ENCODE data around the gene MYOM1. TPM values are rescaled to one million over a fixed set of nuclear protein-coding genes. Genes with fewer than 3 reads are reported as not detected.

MYOM1 gene
- total RNA-seq, 1 experiment from 2014 or later = 0.92 TPM

- CTCF ChIA-PET = interaction anchor here (0.7 to 0.9 kb wide), 2 partner anchors 96 to 335 kb away, joined by 3 to 4 read pairs; no protein-coding TSS in a partner anchor
- POLR2A ChIA-PET = interaction anchor here (0.5 to 0.7 kb wide), 5 partner anchors 15 to 444 kb away, joined by 3 to 4 read pairs (median 4); no protein-coding TSS in a partner anchor
- H3K4me1 ChIP-seq (ENCODE audit: control insufficient read depth, insufficient read depth, low read length) = peaks cover 41% of the 10 kb centered on the region
- TF ChIP-seq, protein P1, sequence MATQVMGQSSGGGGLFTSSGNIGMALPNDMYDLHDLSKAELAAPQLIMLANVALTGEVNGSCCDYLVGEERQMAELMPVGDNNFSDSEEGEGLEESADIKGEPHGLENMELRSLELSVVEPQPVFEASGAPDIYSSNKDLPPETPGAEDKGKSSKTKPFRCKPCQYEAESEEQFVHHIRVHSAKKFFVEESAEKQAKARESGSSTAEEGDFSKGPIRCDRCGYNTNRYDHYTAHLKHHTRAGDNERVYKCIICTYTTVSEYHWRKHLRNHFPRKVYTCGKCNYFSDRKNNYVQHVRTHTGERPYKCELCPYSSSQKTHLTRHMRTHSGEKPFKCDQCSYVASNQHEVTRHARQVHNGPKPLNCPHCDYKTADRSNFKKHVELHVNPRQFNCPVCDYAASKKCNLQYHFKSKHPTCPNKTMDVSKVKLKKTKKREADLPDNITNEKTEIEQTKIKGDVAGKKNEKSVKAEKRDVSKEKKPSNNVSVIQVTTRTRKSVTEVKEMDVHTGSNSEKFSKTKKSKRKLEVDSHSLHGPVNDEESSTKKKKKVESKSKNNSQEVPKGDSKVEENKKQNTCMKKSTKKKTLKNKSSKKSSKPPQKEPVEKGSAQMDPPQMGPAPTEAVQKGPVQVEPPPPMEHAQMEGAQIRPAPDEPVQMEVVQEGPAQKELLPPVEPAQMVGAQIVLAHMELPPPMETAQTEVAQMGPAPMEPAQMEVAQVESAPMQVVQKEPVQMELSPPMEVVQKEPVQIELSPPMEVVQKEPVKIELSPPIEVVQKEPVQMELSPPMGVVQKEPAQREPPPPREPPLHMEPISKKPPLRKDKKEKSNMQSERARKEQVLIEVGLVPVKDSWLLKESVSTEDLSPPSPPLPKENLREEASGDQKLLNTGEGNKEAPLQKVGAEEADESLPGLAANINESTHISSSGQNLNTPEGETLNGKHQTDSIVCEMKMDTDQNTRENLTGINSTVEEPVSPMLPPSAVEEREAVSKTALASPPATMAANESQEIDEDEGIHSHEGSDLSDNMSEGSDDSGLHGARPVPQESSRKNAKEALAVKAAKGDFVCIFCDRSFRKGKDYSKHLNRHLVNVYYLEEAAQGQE (IDR thresholded peaks at IDR 0.05; ENCODE audit: insufficient read depth in 1 of 2, low read depth in 2 of 2, low read length in 1 of 2) = no peak
- TF ChIP-seq SIN3A (IDR thresholded peaks at IDR 0.05; ENCODE audit: borderline replicate concordance, insufficient read depth, low read depth, low read length) (0 out of 2 replicates have a peak, but pooled peaks have one; percentile 66), POLR2AphosphoS5 (IDR thresholded peaks at IDR 0.05; ENCODE audit: low read depth, low read length) (peak; percentile 50; the same call in 1 of the 2 replicates), CTCF (IDR thresholded peaks at IDR 0.05) (no peak)
- H3K27me3 ChIP-seq (ENCODE audit: control insufficient read depth, insufficient read depth, low read length) = no peaks in the 10 kb centered on the region
- H3K27ac ChIP-seq (ENCODE audit: low read length) = peak overlapping the region; percentile 100
- ATAC-seq (no peak), DNase-seq (ENCODE audit: low read depth, low spot score) (no peak)
- H3K4me3 ChIP-seq (ENCODE audit: low read depth in 2 of 2, low read length in 2 of 2) = peak overlapping the region; percentile 98 to 99
- in situ Hi-C loops (cut with HindIII; ENCODE audit: low pct_unique_long_range_greater_than_20kb, low sequenced_read_pairs) (no loop called here), intact Hi-C loops (cut with micrococcal nuclease; ENCODE audit: unreplicated experiment) (loop anchor here (5.0 kb wide), 2 partner anchors 97 to 237 kb away; partner anchors contain the start of gene LPIN2)
- no peaks in the 10 kb centered on the region for H3K9me3 ChIP-seq (ENCODE audit: control insufficient read depth, insufficient read depth, low read depth, low read length)
- H3K36me3 ChIP-seq (ENCODE audit: control insufficient read depth, insufficient read depth, low read length) = peaks cover 33% of the 10 kb centered on the region
- TSS peak; percentile 88 for BruUV-seq (replicated peaks)
Measured at GRCh38 chr18:3248658-3249359, 29.0 kb upstream of the MYOM1 start.

DNA sequence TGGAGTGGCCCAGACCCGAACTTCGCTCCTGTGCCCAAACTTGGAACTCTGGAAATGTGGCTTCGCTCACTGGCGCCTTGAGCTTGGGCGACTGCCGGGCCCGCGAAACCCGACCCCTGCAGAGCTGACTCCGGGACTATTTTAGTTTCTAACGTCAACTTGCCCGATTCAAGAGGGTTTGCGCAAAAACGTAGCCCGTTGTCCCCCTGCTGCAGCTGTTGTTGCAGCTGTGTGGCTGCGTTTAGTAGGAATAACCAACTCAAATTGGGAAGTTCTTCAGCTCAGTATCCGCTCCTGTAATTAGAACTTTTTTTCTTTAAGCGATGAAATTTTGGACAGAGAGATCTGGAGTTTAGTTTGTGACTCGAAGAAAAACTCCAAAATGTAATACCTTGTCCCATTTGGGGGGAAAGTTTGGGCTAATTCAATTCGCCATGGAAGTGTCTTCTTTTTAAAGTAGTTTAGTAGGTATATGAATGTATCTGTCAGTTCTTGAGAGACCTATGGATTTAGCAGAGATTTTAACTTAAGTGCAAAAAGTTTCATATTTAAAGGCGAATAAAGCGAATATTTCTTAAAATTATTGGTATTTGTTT is 28.4 kb upstream of the MYOM1 start:
- DNase-seq (ENCODE audit: low read depth, low spot score) (no peak), ATAC-seq (no peak)
- CTCF ChIA-PET = interaction anchor here (0.7 kb wide), 1 partner anchor 95 kb away, joined by 4 read pairs; no protein-coding TSS in a partner anchor
- Histone ChIP-seq H3K4me3 (ENCODE audit: low read depth in 2 of 2, low read length in 2 of 2) (peak overlapping the region; percentile 98 to 99), H3K36me3 (ENCODE audit: control insufficient read depth, insufficient read depth, low read length) (peaks cover 27% of the 10 kb centered on the region), H3K27me3 (ENCODE audit: control insufficient read depth, insufficient read depth, low read length) (no peaks in the 10 kb centered on the region), H3K27ac (ENCODE audit: low read length) (peak overlapping the region; percentile 100), H3K4me1 (ENCODE audit: control insufficient read depth, insufficient read depth, low read length) (peaks cover 37% of the 10 kb centered on the region), H3K9me3 (ENCODE audit: control insufficient read depth, insufficient read depth, low read depth, low read length) (no peaks in the 10 kb centered on the region)
- POLR2A ChIA-PET = interaction anchor here (0.5 to 0.7 kb wide), 5 partner anchors 16 to 400 kb away, joined by 3 to 11 read pairs (median 4); no protein-coding TSS in a partner anchor
- no TSS peak for BruUV-seq (replicated peaks)
- intact Hi-C loops (cut with micrococcal nuclease; ENCODE audit: unreplicated experiment) = loop anchor here (5.0 kb wide), 2 partner anchors 96 to 236 kb away; partner anchors contain the start of gene LPIN2
- TF ChIP-seq POLR2AphosphoS5 (IDR thresholded peaks at IDR 0.05; ENCODE audit: low read depth, low read length) (no peak), CTCF (IDR thresholded peaks at IDR 0.05) (no peak), TCF7L2 (IDR thresholded peaks at IDR 0.05; ENCODE audit: low read depth, low read length) (no peak), SIN3A (IDR thresholded peaks at IDR 0.05; ENCODE audit: borderline replicate concordance, insufficient read depth, low read depth, low read length) (no peak)
- TF ChIP-seq, protein P1 (IDR thresholded peaks at IDR 0.05; ENCODE audit: insufficient read depth in 1 of 2, low read depth in 2 of 2, low read length in 1 of 2) = 0 out of 4 replicates have a peak, but pooled peaks of 1 of the 2 experiments have one; percentile 2
- in situ Hi-C loops (cut with HindIII; ENCODE audit: low pct_unique_long_range_greater_than_20kb, low sequenced_read_pairs) = no loop called here
